ENCODE measurements around the gene TGFA.

Gene TGFA

DNA sequence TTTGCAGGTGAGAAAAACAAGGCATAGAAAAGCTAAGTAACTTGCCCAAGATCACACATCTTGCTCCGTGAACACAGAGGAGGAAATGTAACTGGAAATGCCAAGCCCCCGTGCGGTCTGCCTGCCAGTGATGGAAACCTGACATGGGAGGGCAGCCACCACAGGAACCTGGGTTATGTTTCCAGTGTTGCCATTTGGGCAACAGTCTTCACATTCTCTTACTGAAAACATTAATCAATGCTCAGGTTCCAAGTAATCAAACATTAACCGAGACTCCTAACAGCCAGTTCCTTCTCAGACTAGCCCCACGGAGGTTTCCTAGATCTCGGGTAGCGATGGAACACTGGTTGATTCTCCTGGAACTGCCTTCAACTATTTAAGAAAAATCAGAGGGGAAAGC is 2.5 kb downstream of the TGFA start:
- Histone ChIP-seq H3K9me3 (ENCODE audit: control insufficient read depth, low read length) (no peaks in the 10 kb centered on the region), H3K9ac (ENCODE audit: low read length) (no peak overlapping the region), H3K36me3 (ENCODE audit: control insufficient read depth, insufficient read depth, low read length) (no peaks in the 10 kb centered on the region), H3K4me3 (ENCODE audit: low read length) (no peak overlapping the region), H3K4me1 (ENCODE audit: control insufficient read depth, insufficient read depth, low read length) (peaks cover 21% of the 10 kb centered on the region), H3K27me3 (ENCODE audit: control insufficient read depth, insufficient read depth, low read length) (peaks cover 3% of the 10 kb centered on the region)

- H3K27me3 ChIP-seq (ENCODE audit: control insufficient read depth, insufficient read depth, low read length) = peaks cover 3% of the 10 kb centered on the region
- no peaks in the 10 kb centered on the region for H3K9me3 ChIP-seq (ENCODE audit: control insufficient read depth, low read length)
- H3K4me1 ChIP-seq (ENCODE audit: control insufficient read depth, insufficient read depth, low read length) = peaks cover 16% of the 10 kb centered on the region
- H3K9ac ChIP-seq (ENCODE audit: low read length) = no peak overlapping the region
- no peaks in the 10 kb centered on the region for H3K36me3 ChIP-seq (ENCODE audit: control insufficient read depth, insufficient read depth, low read length)
- H3K4me3 ChIP-seq (ENCODE audit: low read length) = no peak overlapping the region
Observed at GRCh38 chr2:70549962-70550361, 3.7 kb downstream of the TGFA start.

DNA sequence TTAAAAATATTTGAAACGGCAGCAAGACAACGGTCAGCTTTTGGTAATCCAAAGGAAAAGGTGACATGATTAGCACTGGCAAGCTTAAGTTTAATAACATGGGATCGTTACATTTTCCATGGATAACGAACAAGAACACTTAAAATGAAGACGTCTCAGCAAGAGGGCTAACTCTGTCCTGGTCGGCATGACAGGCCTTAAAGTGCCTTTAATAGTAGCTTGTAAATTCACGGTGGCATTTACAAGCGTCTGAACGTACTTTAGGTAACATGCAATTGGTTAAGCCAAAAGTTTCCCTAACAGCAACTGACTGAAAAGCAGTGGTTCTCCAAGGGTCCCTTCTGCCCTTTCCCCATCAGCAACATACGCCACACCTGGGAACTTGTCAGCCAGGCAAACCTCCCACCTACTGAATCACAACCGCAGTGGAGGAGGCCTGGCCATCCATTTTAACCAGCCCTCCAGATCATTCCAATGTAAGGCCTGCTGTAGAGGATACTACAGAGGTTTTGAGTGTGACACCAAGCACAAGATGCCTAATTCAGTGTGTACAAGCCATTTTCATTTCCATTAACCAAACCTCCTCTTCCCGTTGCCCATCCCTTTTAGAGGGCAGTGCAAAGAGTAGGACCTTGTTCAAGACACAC is 4.4 kb downstream of the TGFA start:
- Histone ChIP-seq H3K4me3 (ENCODE audit: low read length) (no peak overlapping the region), H3K9ac (ENCODE audit: low read length) (no peak overlapping the region), H3K4me1 (ENCODE audit: control insufficient read depth, insufficient read depth, low read length) (peaks cover 8% of the 10 kb centered on the region)

GRCh38 chr2:70548233-70548632 is 5.4 kb downstream of the TGFA start:
- no peaks in the 10 kb centered on the region for H3K36me3 ChIP-seq (ENCODE audit: control insufficient read depth, insufficient read depth, low read length)
- H3K9me3 ChIP-seq (ENCODE audit: control insufficient read depth, low read length) = no peaks in the 10 kb centered on the region
- H3K27me3 ChIP-seq (ENCODE audit: control insufficient read depth, insufficient read depth, low read length) = peaks cover 3% of the 10 kb centered on the region
- peaks cover 6% of the 10 kb centered on the region for H3K4me1 ChIP-seq (ENCODE audit: control insufficient read depth, insufficient read depth, low read length)
- H3K9ac ChIP-seq (ENCODE audit: low read length) = no peak overlapping the region
- H3K4me3 ChIP-seq (ENCODE audit: low read length) = no peak overlapping the region

More for the DNA sequence above, 4.4 kb downstream of the TGFA start:
- Histone ChIP-seq H3K9me3 (ENCODE audit: control insufficient read depth, low read length) (no peaks in the 10 kb centered on the region), H3K36me3 (ENCODE audit: control insufficient read depth, insufficient read depth, low read length) (no peaks in the 10 kb centered on the region), H3K27me3 (ENCODE audit: control insufficient read depth, insufficient read depth, low read length) (peaks cover 3% of the 10 kb centered on the region)

- Histone ChIP-seq H3K27me3 (ENCODE audit: control insufficient read depth, insufficient read depth, low read length) (no peaks in the 10 kb centered on the region), H3K4me3 (ENCODE audit: low read length) (no peak overlapping the region), H3K4me1 (ENCODE audit: control insufficient read depth, insufficient read depth, low read length) (no peaks in the 10 kb centered on the region), H3K9ac (ENCODE audit: low read length) (no peak overlapping the region), H3K9me3 (ENCODE audit: control insufficient read depth, low read length) (no peaks in the 10 kb centered on the region), H3K36me3 (ENCODE audit: control insufficient read depth, insufficient read depth, low read length) (no peaks in the 10 kb centered on the region)
Observed at GRCh38 chr2:70546885-70547284, 6.7 kb downstream of the TGFA start.

GRCh38 chr2:70546376-70546775 is 7.2 kb downstream of the TGFA start:
- Histone ChIP-seq H3K36me3 (ENCODE audit: control insufficient read depth, insufficient read depth, low read length) (no peaks in the 10 kb centered on the region), H3K9ac (ENCODE audit: low read length) (no peak overlapping the region), H3K4me1 (ENCODE audit: control insufficient read depth, insufficient read depth, low read length) (no peaks in the 10 kb centered on the region), H3K4me3 (ENCODE audit: low read length) (no peak overlapping the region), H3K9me3 (ENCODE audit: control insufficient read depth, low read length) (no peaks in the 10 kb centered on the region), H3K27me3 (ENCODE audit: control insufficient read depth, insufficient read depth, low read length) (no peaks in the 10 kb centered on the region)

DNA sequence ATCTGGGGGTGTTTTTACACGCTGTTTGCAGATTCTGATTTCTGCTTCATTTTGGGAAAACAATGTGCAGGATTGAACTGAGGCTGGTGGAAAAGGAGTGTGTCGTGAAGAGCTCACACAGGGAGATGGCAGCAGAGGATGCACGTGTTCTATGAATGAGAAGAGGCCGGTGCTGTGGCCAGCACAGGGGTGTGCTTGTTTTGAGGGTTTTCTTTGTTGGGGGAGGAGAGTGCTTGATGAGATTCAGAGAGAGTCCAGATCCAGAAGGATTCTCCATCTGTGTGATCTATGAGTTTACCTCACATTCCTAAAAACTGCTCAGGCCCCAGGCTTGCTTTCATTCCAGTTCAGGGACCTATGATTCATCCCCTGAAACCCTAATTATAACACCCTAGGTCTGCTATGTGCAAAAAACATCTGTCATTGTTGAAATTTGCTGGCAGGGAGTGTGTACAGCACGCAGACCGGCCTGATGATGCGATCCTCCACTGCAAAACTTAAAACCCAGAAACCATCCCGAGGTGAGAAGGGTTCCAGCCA is 12.1 kb downstream of the TGFA start:
- no peak overlapping the region for H3K9ac ChIP-seq (ENCODE audit: low read length)
- H3K27me3 ChIP-seq (ENCODE audit: control insufficient read depth, insufficient read depth, low read length) = no peaks in the 10 kb centered on the region
- no peaks in the 10 kb centered on the region for H3K9me3 ChIP-seq (ENCODE audit: control insufficient read depth, low read length)
- H3K4me3 ChIP-seq (ENCODE audit: low read length) = no peak overlapping the region
- no peaks in the 10 kb centered on the region for H3K4me1 ChIP-seq (ENCODE audit: control insufficient read depth, insufficient read depth, low read length)
- no peaks in the 10 kb centered on the region for H3K36me3 ChIP-seq (ENCODE audit: control insufficient read depth, insufficient read depth, low read length)

GRCh38 chr2:70537840-70538239 is 15.8 kb downstream of the TGFA start:
- Histone ChIP-seq H3K27me3 (ENCODE audit: control insufficient read depth, insufficient read depth, low read length) (no peaks in the 10 kb centered on the region), H3K4me1 (ENCODE audit: control insufficient read depth, insufficient read depth, low read length) (peaks cover 23% of the 10 kb centered on the region), H3K9me3 (ENCODE audit: control insufficient read depth, low read length) (no peaks in the 10 kb centered on the region), H3K9ac (ENCODE audit: low read length) (no peak overlapping the region), H3K4me3 (ENCODE audit: low read length) (no peak overlapping the region), H3K36me3 (ENCODE audit: control insufficient read depth, insufficient read depth, low read length) (no peaks in the 10 kb centered on the region)

GRCh38 chr2:70536517-70537055 is 17.0 kb downstream of the TGFA start:
- Histone ChIP-seq H3K27me3 (ENCODE audit: control insufficient read depth, insufficient read depth, low read length) (no peaks in the 10 kb centered on the region), H3K4me3 (ENCODE audit: low read length) (no peak overlapping the region), H3K9ac (ENCODE audit: low read length) (no peak overlapping the region), H3K36me3 (ENCODE audit: control insufficient read depth, insufficient read depth, low read length) (no peaks in the 10 kb centered on the region), H3K4me1 (ENCODE audit: control insufficient read depth, insufficient read depth, low read length) (peaks cover 35% of the 10 kb centered on the region), H3K9me3 (ENCODE audit: control insufficient read depth, low read length) (no peaks in the 10 kb centered on the region)

GRCh38 chr2:70535573-70535972 is 18.1 kb downstream of the TGFA start:
- Histone ChIP-seq H3K9ac (ENCODE audit: low read length) (no peak overlapping the region), H3K4me1 (ENCODE audit: control insufficient read depth, insufficient read depth, low read length) (peaks cover 45% of the 10 kb centered on the region), H3K27me3 (ENCODE audit: control insufficient read depth, insufficient read depth, low read length) (no peaks in the 10 kb centered on the region), H3K36me3 (ENCODE audit: control insufficient read depth, insufficient read depth, low read length) (no peaks in the 10 kb centered on the region), H3K9me3 (ENCODE audit: control insufficient read depth, low read length) (no peaks in the 10 kb centered on the region), H3K4me3 (ENCODE audit: low read length) (no peak overlapping the region)

GRCh38 chr2:70534183-70534836 is 19.3 kb downstream of the TGFA start:
- peaks cover 55% of the 10 kb centered on the region for H3K4me1 ChIP-seq (ENCODE audit: control insufficient read depth, insufficient read depth, low read length)
- H3K9me3 ChIP-seq (ENCODE audit: control insufficient read depth, low read length) = no peaks in the 10 kb centered on the region
- no peaks in the 10 kb centered on the region for H3K36me3 ChIP-seq (ENCODE audit: control insufficient read depth, insufficient read depth, low read length)
- H3K9ac ChIP-seq (ENCODE audit: low read length) = no peak overlapping the region
- H3K27me3 ChIP-seq (ENCODE audit: control insufficient read depth, insufficient read depth, low read length) = no peaks in the 10 kb centered on the region
- H3K4me3 ChIP-seq (ENCODE audit: low read length) = no peak overlapping the region

- H3K9ac ChIP-seq (ENCODE audit: low read length) = no peak overlapping the region
Observed at GRCh38 chr2:70532244-70532935, 21.2 kb downstream of the TGFA start.

More at GRCh38 chr2:70532244-70532935, 21.2 kb downstream of the TGFA start:
- Histone ChIP-seq H3K9me3 (ENCODE audit: control insufficient read depth, low read length) (no peaks in the 10 kb centered on the region), H3K36me3 (ENCODE audit: control insufficient read depth, insufficient read depth, low read length) (no peaks in the 10 kb centered on the region), H3K4me1 (ENCODE audit: control insufficient read depth, insufficient read depth, low read length) (peaks cover 67% of the 10 kb centered on the region), H3K4me3 (ENCODE audit: low read length) (no peak overlapping the region), H3K27me3 (ENCODE audit: control insufficient read depth, insufficient read depth, low read length) (no peaks in the 10 kb centered on the region)

All from mucosa of stomach (tissue), 1 donor.